Large intestine (tissue), 3 donors: ENCODE results near the gene NBR1. TPM values are rescaled to one million over a fixed set of nuclear protein-coding genes. Genes with fewer than 3 reads are reported as not detected.
"Not testable (repeated sequence)": the region's sequence is repeated elsewhere in the genome, so short reads cannot be mapped to it uniquely, and the experiment has no call there.

Experiments
- DNase-seq, 2 donors: peaks; one replicate each; pipeline versions ENCODE4 v3.0.0 to v3.0.0-alpha.2; 2013
- H3K27ac ChIP-seq: one replicate; pipeline ENCODE4 v1.5.1; 2013; ENCODE audit warnings: low read length
- H3K27me3 ChIP-seq: 2 replicates; pipeline ENCODE4 v1.6.1; 2013; ENCODE audit warnings: low read length; ENCODE audit not compliant: control insufficient read depth, insufficient read depth
- H3K36me3 ChIP-seq: 2 replicates; pipeline ENCODE4 v1.6.1; 2013; ENCODE audit warnings: low read length; ENCODE audit not compliant: control insufficient read depth, insufficient read depth
- H3K4me1 ChIP-seq: one replicate; pipeline ENCODE4 v1.6.1; 2013; ENCODE audit warnings: low read length; ENCODE audit not compliant: control insufficient read depth, insufficient read depth
- H3K4me3 ChIP-seq: one replicate; pipeline ENCODE4 v1.5.1; 2013; ENCODE audit warnings: low read length
- H3K9me3 ChIP-seq: one replicate; pipeline ENCODE4 v1.6.1; 2013; ENCODE audit warnings: mild to moderate bottlenecking, low read depth, low read length, moderate library complexity; ENCODE audit not compliant: control insufficient read depth
- WGBS: methylation state at CpG from one replicate; pipeline ENCODE4 v1.1.5; 2013; ENCODE audit warnings: low lambda C conversion rate; ENCODE audit not compliant: insufficient coverage; 5-methylcytosine and 5-hydroxymethylcytosine counted together
- polyA plus RNA-seq: library from polyadenylated mRNA; unstranded; fragments of 120-200 nt; gene quantifications from one replicate; pipeline ENCODE4 v1.2.1, GENCODE V29; 2013

Gene NBR1
- polyA plus RNA-seq, 1 donor: 120 TPM

DNA sequence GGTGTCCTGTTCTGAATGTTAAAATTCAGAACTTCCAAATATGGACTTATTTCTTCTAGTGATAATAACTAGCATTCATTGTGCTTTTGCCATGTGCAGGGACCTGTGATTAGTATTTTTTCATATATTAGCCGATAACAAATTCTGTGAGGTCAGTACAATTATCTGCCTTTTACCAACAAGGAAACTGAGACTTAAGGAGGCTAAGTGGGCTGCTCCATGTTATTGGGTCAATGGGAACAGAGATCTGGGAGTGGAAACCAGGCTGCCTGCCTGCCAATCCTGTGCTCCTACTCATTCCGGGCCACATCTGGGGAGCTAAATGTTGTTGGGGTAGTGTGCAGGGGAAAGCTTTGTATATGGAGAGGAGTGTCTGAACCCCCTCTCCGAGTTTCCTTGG, 44.3 kb downstream of the NBR1 start:
- Histone ChIP-seq H3K36me3 (peaks cover 39% of the 10 kb centered on the region), H3K9me3 (no peaks in the 10 kb centered on the region), H3K4me1 (peaks cover 66% of the 10 kb centered on the region), H3K27me3 (no peaks in the 10 kb centered on the region), H3K4me3 (no peak overlapping the region), H3K27ac (peak overlapping the region; percentile 89)
- no peak for DNase-seq
- no CpG with 5 or more reads among the region's 3 CpGs for WGBS

DNA sequence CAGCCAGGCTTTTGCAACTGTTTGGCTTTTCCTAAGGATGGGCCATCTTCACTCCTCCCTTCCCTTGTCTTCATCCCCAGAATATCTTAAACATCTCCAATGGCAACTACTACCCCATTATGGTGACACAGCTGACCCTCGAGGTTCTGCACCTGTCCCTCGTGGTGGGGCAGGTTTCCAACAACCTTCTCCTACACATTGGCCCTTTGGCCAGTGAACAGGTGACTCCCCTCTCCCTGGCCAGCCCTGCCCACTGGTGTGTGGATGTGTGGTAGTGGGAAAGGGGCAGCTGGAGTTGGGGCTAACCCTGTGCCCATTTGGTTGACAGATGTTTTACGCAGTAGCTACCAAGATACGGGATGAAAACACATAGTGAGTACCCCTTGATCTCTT, 45.4 kb downstream of the NBR1 start:
- Histone ChIP-seq H3K36me3 (peaks cover 47% of the 10 kb centered on the region), H3K27me3 (no peaks in the 10 kb centered on the region), H3K27ac (peak overlapping the region; percentile 89), H3K4me1 (peaks cover 58% of the 10 kb centered on the region), H3K4me3 (no peak overlapping the region), H3K9me3 (no peaks in the 10 kb centered on the region)
- no peak for DNase-seq
- no CpG with 5 or more reads among the region's 4 CpGs for WGBS

DNA sequence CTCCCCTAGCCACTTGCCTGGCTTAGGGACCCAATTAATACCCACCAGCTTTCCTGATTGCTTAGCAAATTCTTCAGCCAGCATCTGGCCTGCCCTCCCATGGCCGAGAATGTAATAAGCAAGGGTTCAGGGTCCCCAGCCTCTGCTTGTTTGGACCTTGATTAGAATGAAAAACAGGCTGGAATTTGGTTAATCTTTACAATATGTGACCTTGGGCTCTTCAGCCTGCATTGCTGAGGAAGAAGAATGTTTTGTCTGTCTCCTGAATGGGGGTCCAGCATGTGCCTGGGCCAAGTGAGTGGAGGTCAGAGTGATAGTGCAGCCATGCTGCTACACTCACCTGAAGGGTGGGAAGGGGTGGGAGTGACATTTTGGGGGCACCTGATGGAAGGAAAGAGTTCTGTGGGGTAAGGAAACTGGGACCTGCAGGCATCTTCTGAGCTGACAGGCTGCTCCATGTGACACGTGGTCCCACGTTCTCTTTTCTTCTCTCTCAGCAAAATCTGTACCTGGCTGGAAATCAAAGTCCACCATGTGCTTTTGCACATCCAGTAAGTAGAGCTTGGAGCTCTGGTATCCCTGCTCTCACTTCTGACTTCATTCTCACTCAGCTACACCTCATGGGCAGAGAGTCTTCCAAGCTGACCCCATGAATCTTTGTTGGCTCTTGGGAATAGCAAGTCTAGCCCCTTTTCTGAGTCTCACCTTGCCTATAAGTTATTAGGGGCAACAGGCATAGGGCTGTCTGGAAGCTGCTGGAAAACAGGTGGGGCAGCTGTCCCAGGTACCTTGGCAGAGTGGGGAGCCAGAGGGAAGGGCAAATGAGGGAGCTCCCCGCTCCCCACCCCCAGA, 46.0 kb downstream of the NBR1 start:
- Histone ChIP-seq H3K4me1 (peaks cover 58% of the 10 kb centered on the region), H3K4me3 (no peak overlapping the region), H3K27me3 (no peaks in the 10 kb centered on the region), H3K36me3 (peaks cover 50% of the 10 kb centered on the region), H3K27ac (peak overlapping the region; percentile 89), H3K9me3 (no peaks in the 10 kb centered on the region)
- no CpG with 5 or more reads among the region's 4 CpGs for WGBS
- DNase-seq: peak; percentile 88 to 96

DNA sequence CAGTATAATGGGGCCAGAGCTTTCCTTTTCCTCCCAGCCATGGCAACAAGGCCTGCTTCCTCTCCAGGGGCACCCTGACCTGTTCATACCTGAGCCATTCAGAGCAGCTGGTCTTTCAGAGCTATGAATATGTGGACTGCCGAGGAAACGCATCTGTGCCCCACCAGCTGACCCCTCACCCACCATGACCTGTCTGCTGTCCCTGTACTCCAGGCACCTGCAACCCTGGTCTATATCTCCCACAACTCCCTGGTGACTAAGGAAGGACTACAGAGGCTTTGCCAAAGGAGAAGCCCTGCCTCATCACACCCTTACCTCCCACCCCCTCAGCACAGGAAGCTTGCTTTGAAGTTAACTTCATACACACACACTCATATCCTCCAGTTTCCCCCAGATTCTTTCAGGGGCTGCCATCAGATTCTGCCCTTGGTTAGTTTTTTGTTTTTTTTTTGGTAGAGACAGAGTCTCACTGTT, 46.6 kb downstream of the NBR1 start:
- Histone ChIP-seq H3K4me3 (no peak overlapping the region), H3K27ac (peak overlapping the region; percentile 89), H3K36me3 (peaks cover 53% of the 10 kb centered on the region), H3K9me3 (no peaks in the 10 kb centered on the region), H3K27me3 (no peaks in the 10 kb centered on the region), H3K4me1 (peaks cover 58% of the 10 kb centered on the region)
- no CpG with 5 or more reads among the region's 2 CpGs for WGBS
- DNase-seq: no peak

DNA sequence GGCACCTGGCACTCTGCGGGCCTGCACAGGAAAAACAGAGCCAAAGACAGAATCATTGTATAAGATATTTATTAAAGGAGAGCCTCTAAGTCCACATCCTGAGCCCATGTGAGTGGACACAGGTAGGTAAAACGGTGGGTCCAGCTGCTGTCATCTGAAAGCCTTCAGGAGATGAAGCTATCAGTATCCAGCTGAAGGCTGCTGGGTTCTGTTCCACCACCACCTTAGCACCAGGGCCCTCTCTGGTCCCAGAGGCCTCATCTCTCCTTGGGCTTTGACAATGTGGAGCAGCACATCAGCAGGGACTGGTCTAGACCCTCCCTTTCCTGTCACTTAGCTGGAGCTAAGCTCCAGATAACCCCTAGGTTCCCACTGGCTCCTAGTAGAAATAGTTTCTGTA, 48.0 kb downstream of the NBR1 start:
- no CpG with 5 or more reads among the region's 2 CpGs for WGBS
- Histone ChIP-seq H3K4me1 (peaks cover 51% of the 10 kb centered on the region), H3K4me3 (no peak overlapping the region), H3K36me3 (peaks cover 58% of the 10 kb centered on the region), H3K27ac (peak overlapping the region; percentile 89), H3K27me3 (no peaks in the 10 kb centered on the region), H3K9me3 (no peaks in the 10 kb centered on the region)
- DNase-seq: no peak

DNA sequence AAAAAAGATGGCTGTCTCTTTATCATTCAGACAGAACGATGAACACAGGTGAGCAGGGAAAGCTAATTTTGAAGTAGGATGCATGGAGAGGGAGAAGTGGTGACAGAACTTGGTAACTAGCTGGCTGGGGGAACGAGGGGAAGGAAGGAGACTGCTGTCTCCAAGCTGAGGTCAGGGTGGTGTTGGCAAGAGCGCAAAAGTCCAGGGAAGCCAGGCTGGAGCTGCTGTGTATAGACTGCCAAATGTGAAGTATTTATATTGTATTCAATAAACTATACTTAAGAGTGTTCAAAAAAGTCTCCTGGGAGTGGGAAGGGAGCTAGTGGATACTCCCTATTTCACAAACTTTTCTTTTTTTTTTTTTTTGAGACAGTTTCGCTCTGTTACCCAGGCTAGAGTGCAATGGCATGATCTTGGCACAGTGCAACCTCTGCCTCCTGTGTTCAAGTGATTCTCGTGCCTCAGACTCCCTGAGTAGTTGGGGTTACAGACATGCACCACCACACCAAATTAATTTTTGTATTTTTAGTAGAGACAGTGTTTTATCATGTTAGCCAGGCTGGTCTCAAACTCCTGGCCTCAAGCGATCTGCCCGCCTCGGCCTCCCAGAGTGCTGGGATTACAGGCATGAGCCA, 48.8 kb downstream of the NBR1 start:
- Histone ChIP-seq H3K4me3 (no peak overlapping the region), H3K36me3 (peaks cover 61% of the 10 kb centered on the region), H3K27me3 (no peaks in the 10 kb centered on the region), H3K9me3 (no peaks in the 10 kb centered on the region), H3K27ac (no peak overlapping the region), H3K4me1 (peaks cover 43% of the 10 kb centered on the region)
- no peak for DNase-seq
- WGBS: no CpG with 5 or more reads among the region's 8 CpGs

DNA sequence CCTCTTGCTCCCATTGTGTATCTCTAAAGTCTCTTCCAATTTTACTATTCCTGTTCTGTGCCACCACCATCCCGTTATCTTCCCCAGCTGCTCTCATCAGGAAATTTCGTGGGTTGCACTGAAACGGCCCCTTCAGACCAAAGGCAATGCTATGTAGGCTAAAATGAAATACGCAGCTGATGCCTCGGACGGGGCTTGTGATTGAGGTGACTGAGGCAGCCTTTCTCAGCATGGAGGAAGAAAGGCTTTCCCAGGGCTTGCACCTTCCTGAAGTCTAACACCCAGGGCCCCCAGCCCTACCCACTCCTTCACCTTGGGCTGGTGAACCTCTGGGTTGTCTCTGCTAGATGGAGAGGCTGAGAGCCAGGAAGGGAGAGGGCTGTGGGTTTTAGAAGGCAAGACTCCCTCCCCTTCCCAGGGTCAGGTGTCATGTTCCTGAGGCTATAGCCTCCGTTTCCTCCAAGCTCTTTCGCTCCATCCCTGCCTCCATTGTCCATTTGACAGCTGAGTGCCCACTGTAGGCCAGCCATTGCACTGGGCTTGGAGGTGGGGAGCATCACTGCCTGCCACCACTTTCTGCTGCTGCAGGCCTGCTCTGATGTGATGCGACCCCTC, 49.6 kb downstream of the NBR1 start:
- no peaks in the 10 kb centered on the region for H3K9me3 ChIP-seq
- peaks cover 39% of the 10 kb centered on the region for H3K4me1 ChIP-seq
- H3K27me3 ChIP-seq: no peaks in the 10 kb centered on the region
- H3K4me3 ChIP-seq: no peak overlapping the region
- DNase-seq: no peak
- H3K36me3 ChIP-seq: peaks cover 60% of the 10 kb centered on the region
- no CpG with 5 or more reads among the region's 9 CpGs for WGBS
- H3K27ac ChIP-seq: no peak overlapping the region

DNA sequence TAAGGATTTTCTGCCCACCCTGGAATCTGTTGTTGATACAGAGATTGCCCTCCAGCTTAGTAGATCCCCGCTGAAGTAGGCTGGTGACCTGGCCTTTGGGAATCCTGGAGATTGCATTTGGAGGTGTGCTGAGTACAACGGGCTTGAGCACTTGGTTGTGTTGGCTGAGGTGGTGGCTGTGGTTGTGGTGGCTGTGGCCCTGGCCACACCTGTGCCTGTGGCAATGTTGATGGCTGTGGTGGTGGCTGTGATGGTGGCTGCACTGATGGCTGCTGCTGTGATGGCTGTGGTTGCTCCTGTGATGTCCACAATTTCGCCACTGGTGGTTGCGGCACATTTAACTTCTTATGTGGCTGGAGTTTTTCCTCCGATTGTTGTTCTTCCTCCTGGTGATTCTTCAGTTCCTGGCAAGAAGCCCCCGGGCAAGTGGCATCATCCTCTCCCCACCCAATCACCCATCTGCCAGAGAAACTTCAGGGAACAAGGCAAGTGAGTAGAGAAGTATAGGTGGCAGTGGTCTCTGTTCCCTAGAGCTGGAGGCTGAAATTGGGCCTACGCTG, 53.2 kb downstream of the NBR1 start:
- DNase-seq: no peak
- no peak overlapping the region for H3K27ac ChIP-seq
- WGBS: no CpG with 5 or more reads among the region's 7 CpGs
- H3K4me1 ChIP-seq: peaks cover 6% of the 10 kb centered on the region
- H3K9me3 ChIP-seq: no peaks in the 10 kb centered on the region
- no peak overlapping the region for H3K4me3 ChIP-seq
- H3K27me3 ChIP-seq: no peaks in the 10 kb centered on the region
- peaks cover 40% of the 10 kb centered on the region for H3K36me3 ChIP-seq

DNA sequence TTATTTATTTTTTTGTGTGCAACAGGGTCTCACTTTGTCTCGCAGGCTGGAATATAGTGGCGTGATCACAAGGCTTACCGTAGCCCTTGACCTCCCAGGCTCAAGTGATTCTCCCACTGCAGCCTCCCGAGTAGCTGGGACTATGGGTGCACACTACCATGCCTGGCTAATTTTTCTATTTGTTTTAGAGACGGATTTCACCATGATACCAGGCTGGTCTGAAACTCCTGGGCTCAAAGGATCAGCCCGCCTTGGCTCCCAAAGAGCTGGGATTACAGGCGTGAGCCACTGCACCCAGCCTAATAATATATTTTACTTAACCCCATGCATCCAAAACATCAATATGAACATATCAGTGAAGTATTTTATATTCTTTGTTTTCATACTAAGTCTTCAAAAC, 55.4 kb downstream of the NBR1 start:
- H3K36me3 ChIP-seq: peaks cover 28% of the 10 kb centered on the region
- H3K9me3 ChIP-seq: no peaks in the 10 kb centered on the region
- no peak overlapping the region for H3K27ac ChIP-seq
- WGBS: no CpG with 5 or more reads among the region's 7 CpGs
- H3K4me3 ChIP-seq: no peak overlapping the region
- no peaks in the 10 kb centered on the region for H3K27me3 ChIP-seq
- no peak for DNase-seq
- no peaks in the 10 kb centered on the region for H3K4me1 ChIP-seq

DNA sequence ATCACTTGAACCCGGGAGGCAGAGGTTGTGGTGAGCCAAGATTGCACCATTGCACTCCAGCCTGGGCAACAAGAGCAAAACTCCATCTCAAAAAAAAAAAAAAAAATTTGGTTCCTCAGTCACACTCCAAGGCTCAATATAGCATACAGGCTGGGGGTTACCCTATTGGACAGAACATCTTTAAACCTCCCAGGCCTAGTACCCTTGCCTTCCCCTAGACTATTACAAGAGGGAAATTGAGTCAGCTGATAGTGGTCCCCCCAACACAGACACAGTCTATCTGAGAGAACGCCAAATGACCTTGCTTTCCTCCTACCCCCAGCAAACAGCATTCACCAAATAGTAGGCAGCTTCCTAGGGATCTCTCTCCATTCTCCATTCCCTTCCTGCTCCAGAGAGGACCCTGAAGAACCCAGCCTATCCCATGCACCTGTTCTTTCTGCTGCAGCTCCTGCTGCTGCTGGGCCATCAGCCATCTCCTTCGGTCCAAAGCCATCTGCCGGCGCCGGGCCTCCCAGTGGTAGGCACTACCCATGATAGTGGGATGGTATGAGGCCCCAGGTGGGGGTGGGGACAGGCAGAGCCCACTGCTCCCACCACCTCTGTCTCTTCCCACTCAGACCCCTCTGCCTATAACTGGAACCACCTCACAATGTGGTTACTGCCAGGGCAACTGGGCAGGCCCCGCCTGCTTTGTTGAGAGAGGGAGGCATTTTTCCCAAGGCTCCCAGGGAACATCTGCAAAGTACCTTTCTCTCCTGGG, 57.2 kb downstream of the NBR1 start, which contains the start of gene CCDC200:
Gene CCDC200 (minus strand): TSS at position 604 of the 763 bp plus-strand sequence. CDS start 69 bp downstream, at position 535.
- not testable (repeated sequence) for DNase-seq, H3K4me3 ChIP-seq, H3K27me3 ChIP-seq, H3K9me3 ChIP-seq, H3K4me1 ChIP-seq, H3K27ac ChIP-seq
- no CpG with 5 or more reads among the region's 7 CpGs for WGBS
- peaks cover 22% of the 10 kb centered on the region for H3K36me3 ChIP-seq
